Measurements from ENCODE around the gene ATP10A. TPM values are rescaled to one million over a fixed set of nuclear protein-coding genes. Genes with fewer than 3 reads are reported as not detected.

Gene ATP10A
- total RNA-seq, 2 donors from 2014 or later, result 16.6 to 44.6 TPM

DNA sequence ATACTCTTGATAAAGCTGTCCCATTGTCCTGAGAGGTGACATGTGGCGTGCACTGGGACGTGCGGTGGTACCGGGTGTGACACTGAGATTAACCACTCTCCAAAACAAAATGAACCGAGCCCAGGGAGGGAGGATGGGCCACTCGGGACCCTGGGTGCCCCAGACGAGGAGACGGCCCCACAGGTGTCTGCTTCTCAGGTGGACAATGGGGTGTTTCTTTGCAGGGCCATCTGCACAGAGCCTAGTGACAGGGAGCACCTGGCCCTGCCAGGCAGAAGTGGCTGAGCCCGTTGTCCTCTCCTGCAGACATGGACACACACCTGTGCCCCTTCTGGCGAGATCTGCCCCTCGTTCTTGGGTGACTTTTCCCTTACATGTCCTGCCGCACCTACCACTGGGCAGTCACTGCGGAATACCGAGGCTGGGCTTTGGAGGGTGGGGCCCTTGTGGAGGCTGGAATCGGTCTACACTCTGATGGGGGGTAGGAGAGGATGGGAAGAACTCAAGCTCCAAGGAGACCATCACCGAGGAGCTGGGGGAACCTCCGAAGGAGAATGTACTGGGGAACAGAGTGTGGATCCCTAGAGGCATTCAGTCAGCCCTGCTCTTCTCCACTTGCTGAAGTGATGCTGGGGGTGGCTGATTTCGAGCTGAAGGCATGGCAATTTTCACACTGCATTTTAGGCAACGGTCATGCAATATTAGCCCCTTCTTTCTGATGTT is 153.5 kb downstream of the ATP10A start:
- peaks cover 0 to 8% of the 10 kb centered on the region in 2 donors for H3K36me3 Mint-ChIP-seq
- H3K9me3 Mint-ChIP-seq, result no peaks in the 10 kb centered on the region
- DNase-seq (ENCODE audit: low spot score in 2 of 2) (peak in 1 of 2 donors; percentile 41), ATAC-seq (no peak)
- no peak overlapping the region for H3K27ac Mint-ChIP-seq

DNA sequence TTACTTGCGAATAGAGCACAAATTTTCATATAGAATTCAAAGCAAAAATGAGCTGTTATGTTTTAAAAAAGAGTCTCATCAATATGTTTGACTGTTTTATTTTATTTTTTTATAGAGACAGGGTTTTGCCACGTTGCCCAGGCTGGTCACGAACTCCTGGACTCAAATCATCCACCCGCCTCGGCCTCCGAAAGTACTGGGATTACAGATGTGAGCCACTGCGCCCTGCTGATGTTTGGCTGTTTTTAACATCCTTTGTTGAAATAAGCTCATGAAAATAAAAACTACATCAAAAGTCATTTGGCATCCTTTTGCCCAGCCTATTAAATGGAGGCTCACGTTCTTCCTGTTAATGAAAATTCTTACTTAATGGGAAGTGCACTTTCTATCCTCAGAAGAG is 154.7 kb downstream of the ATP10A start:
- ATAC-seq (no peak), DNase-seq (ENCODE audit: low spot score in 2 of 2) (peak in 1 of 2 donors; percentile 2)
- peak overlapping the region in 1 of 2 donors; percentile 65 for H3K27ac Mint-ChIP-seq
- peaks cover 0 to 8% of the 10 kb centered on the region in 2 donors for H3K36me3 Mint-ChIP-seq
- no peaks in the 10 kb centered on the region for H3K9me3 Mint-ChIP-seq

DNA sequence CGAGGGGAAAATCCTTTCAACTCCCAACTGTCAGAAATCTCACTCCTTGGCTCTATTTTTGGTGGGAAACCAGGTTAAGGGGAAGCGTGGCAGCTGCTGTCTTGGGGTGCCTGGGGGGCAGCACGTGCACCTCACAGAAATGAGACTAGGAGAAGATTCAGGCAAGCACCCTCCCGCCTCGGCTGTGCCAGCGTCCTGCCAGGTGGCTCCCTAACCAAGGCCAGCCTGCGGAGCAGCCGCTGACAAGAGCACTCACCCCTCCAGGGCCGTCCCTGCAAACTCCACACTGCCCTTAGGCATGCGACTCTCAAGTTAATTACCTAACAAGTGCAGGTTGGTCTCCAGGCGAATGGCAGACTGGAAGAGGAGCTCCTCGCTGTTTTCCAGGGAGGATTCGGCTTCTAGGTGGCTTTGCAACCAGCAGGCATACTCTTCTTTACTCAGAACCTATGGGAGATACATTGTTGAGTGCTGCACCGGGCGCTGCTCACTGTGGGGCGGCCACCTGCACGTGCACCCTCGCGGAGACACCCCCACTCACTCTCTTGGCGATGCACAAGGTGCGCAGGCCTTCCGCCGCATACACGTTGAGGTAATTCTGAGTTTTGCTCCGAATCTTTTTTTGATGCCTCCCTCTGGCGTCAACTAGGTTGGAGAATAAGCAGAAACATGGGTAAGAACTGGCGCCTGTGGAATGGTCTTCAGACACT is 155.3 kb downstream of the ATP10A start:
- Mint-ChIP-seq H3K9me3 (no peaks in the 10 kb centered on the region), H3K36me3 (peaks cover 0 to 8% of the 10 kb centered on the region in 2 donors), H3K27ac (peak overlapping the region in 1 of 2 donors; percentile 65)
- DNase-seq (ENCODE audit: low spot score in 2 of 2) (peak in 1 of 2 donors; percentile 25), ATAC-seq (no peak)

DNA sequence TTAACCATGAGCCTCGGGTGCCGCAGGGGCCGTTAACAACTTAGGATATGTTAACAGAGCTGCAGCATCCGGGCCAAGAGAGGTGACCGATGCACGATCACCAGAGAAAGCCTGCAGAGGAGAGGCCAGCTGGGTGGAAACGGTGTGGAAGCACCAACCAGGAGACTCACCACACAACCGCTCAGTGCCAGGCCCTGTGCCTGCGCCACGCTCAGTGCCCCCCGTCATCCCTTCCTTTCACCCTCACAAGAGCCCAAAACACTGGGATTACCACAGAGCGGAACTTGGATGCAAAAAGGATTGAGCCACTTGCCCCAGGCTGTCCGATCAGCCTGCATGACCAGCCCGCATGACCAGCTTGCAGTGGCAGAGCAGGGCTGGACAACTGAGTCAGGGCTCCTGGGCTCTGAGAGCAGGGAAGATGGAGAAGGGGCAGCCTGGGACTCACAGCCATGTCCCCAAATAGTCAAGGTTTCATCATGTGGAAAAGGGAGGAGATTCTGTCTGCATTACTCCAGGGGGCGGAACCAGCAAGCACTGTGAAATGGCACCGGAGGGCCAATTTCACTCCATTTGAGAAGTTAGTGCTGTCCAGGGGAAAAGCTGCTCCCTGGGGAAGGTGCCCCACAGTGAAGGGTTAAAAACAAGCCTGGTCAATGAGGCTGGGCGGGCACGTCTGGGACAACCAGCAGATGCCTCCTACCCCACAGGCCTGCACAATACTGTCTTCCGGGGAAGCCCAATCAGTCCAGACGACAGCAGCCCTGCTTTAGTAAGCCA is 156.8 kb downstream of the ATP10A start:
- Mint-ChIP-seq H3K9me3 (no peaks in the 10 kb centered on the region), H3K27ac (peak overlapping the region in 1 of 2 donors; percentile 36), H3K36me3 (no peaks in the 10 kb centered on the region)
- ATAC-seq, result no peak
- no peak for DNase-seq (ENCODE audit: low spot score in 2 of 2)

DNA sequence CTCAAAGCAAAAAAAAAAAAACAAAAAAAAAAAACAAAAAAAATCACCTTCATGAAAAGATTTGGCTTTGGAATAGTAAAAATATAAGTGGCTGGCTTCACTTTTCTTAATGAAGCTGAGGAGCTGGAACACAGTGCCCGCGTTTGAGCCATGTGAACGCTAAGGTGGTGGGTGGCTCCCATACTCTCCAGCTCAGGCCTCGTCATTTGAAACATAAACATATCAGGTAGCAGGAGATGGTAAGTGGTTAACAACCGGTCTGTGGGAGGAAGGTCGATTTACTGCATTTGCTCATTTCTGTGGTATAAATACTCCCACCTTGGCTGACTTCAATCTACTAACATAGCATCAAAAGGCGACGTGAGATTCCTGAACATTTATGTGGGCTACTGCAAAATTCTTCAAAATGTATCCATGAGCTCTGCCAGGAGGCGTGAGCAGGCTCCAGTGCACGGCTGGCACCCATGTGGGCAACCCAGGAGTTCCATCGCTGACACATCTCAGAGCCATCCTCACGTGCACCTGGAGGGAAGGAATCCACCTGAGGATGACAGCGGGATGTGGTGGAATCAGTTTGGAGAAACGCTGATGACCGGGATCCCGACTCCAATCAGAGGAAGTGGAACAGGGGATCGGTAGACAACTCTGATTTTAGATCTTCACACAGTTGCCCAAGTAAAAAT is 157.6 kb downstream of the ATP10A start:
- Mint-ChIP-seq H3K36me3 (peaks cover 0 to 5% of the 10 kb centered on the region in 2 donors), H3K9me3 (no peaks in the 10 kb centered on the region), H3K27ac (no peak overlapping the region)
- DNase-seq (ENCODE audit: low spot score in 2 of 2) (no peak), ATAC-seq (no peak)

DNA sequence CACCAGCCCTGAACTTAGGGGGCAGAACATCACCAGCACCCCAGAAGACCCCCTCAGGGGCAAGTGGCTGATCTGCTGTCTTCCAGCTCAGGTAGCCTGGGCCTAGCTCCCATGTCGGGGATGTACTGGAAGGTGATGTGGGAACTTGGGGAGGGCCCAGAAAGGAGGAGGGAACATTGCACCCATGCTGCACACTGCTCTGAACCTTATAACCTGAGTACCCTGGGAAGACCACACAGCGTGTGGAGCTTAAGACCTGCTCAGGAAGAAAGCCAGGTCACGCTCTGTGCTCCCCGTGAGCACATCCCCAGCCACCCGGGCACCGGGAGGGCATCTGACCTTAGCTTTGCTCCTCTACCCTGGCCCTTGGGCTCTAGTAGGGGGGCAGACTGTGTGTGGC is 159.4 kb downstream of the ATP10A start:
- Mint-ChIP-seq H3K27ac (no peak overlapping the region), H3K9me3 (no peaks in the 10 kb centered on the region), H3K36me3 (peaks cover 0 to 9% of the 10 kb centered on the region in 2 donors)
- DNase-seq (ENCODE audit: low spot score in 2 of 2) (no peak), ATAC-seq (peak in 1 of 2 donors; percentile 27)

DNA sequence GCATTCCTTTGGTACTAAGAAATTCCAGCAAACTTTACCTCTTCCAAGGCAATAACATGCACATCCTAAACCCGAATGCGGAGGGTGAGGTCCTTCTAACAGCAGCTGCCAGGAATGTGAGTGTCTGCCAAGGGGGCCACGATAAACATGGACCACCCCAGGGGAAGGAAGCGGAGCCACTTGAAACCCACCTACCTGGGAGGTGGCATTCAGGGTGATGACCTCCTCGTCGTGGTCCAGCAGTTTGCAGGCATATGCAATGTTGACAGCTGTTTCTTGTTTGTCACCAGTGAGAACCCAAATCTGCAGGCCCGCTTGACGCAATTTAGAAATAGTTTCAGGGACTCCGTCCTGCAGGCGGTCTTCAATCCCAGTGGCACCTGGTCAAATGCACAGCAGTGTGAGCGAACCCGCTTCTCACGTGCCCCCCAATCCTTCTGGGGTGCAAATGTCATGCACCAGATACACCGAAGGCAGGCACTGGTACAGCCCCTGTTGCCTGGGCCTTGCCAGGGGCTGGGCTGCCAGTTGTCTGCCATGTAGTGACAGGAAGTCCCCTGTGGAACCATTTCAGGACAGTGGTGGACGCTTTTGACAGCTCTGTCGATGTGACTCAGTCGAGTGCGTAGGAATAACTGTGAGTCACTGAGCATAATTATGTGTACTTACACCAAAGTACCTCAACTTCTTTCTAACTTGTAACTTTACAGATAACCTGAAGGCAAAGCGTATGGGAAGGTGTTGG is 161.2 kb downstream of the ATP10A start:
- ATAC-seq, result no peak

DNA sequence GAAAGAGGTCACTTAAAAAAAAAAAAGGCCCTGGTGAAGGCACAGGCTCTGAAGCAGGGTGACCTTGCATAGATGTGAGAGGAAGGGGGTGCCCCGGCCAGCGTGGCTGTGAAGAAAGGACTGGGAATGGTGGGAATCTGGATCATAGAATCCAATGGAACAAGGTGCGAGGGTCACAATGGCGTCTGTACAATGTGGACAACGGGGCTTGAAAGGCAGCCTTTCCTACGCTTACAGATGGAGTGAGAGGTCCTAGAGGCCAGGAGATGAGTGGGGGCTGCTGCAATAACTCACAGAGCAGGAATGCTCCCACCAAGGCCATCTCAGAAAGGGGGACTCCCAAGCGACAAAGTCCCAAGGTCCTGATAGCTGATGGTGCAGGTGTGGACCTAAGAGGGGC is 162.2 kb downstream of the ATP10A start:
- Mint-ChIP-seq H3K36me3 (peaks cover 5 to 9% of the 10 kb centered on the region in 2 donors), H3K27ac (peak overlapping the region in 1 of 2 donors; percentile 36), H3K9me3 (no peaks in the 10 kb centered on the region)
- ATAC-seq (no peak), DNase-seq (ENCODE audit: low spot score in 2 of 2) (no peak)

More for the DNA sequence above, 161.2 kb downstream of the ATP10A start:
- Mint-ChIP-seq H3K9me3 (no peaks in the 10 kb centered on the region), H3K27ac (peak overlapping the region in 1 of 2 donors; percentile 37), H3K36me3 (peaks cover 5 to 9% of the 10 kb centered on the region in 2 donors)
- no peak for DNase-seq (ENCODE audit: low spot score in 2 of 2)

DNA sequence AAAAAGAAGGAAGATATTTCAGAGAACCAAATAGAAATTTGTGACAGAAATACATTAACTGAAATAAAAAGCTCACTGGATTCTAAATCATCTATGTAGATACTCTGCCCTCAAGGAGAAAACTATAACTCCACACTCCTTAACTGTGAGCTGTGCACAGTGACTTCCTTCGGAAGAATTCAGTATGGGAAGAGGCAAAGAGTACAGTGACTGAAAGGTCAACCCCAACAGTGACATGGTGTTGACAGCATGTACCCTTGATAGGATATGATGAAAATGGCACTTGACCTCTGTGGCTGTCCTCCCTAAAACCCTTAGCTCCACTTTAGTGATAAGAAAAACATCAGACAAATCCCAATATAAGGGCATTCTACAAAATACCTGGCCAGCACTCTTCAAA is 165.5 kb downstream of the ATP10A start:
- no peak for ATAC-seq
- H3K27ac Mint-ChIP-seq, result peak overlapping the region in 1 of 2 donors; percentile 49
- no peak for DNase-seq (ENCODE audit: low spot score in 2 of 2)
- H3K9me3 Mint-ChIP-seq, result no peaks in the 10 kb centered on the region
- peaks cover 9 to 12% of the 10 kb centered on the region in 2 donors for H3K36me3 Mint-ChIP-seq

DNA sequence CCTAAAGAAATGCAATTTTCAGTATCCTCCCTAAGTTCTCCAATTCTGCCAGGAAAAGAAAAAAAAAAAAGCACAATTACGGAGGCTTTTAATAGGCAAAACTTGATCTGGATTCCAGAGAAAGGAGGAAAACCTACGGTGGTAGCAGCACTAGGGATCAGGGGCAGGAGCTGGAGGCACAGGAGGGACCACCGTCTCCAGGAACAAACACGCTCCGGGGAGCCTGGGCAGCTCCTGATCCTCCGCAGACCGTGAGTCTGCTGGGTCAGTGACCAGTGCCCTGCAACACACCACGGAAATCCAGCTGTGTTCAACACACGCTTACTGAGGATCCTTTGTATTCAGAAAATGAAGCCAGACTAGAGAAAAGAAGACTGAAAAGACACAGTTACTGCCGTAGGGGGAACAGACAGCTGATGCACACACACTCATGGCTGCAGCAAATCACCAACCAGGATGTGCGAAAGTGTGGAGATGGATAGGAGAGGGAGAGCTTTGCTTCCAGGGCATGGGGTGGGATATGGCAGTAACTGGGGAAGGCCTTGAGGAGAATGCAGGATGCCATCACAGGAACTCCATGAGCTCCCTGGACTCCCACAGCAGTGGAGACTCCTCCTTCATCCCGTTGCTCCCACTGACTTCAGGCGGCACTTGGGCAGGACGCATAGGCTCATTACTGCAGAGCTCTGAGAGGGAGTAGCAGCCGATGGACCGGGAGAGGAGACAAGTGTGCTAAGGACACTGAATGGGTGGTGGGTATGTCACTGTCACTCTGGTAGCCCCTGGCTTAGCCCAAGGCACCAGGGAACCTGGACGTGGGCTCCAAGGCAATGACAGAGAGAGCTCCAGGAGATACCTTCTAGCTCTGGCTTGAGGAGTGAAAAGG is 167.0 kb downstream of the ATP10A start:
- no peak for DNase-seq (ENCODE audit: low spot score in 2 of 2)
- no peak for ATAC-seq
- Mint-ChIP-seq H3K27ac (peak overlapping the region in 1 of 2 donors; percentile 48), H3K9me3 (no peaks in the 10 kb centered on the region), H3K36me3 (peaks cover 9 to 12% of the 10 kb centered on the region in 2 donors)

DNA sequence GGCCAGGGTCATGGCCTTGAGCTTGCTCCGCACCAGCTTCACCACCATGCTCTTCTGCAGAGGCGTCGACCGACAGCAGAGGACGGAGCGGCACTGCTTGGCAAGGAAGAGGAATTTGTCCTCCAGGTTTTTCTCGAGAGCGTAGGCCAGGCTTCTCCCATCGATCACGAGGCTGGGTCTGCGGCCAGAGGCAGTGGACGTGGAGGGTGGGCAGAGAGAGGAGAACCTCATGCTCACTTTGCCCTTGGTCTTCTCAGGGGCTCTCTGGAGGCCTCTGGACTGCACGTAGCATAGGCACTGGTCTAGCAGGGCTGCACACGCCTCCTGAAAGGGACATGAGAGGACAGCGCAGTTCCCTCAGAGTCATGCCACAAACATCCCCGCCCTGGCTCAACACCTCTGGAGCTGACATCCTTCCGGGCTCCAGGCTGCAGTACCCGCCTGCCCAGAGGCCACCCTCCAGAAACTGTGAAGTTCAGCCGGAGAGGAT is 168.3 kb downstream of the ATP10A start:
- no peak for ATAC-seq

DNA sequence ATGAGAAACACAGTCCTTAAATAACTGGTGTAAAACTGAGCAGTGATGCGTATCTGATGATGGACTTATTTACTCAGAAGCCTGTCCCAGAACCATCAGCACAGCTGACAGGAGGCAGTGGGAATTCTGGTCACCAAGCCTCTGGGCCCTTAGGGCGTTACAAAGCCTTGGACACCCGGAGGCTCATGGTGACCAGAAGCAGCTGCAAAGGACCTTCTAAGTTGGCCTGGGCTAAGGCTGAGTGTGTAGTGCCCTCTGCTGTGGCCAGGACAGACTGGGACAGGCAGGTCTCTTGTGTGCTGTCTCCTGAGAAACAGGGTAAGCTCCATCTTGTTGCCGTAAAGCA is 168.9 kb downstream of the ATP10A start:
- no peak overlapping the region for H3K27ac Mint-ChIP-seq
- DNase-seq (ENCODE audit: low spot score in 2 of 2) (no peak), ATAC-seq (peak in 1 of 2 donors; percentile 16)
- peaks cover 0 to 12% of the 10 kb centered on the region in 2 donors for H3K36me3 Mint-ChIP-seq
- no peaks in the 10 kb centered on the region for H3K9me3 Mint-ChIP-seq

More for the DNA sequence above, 168.3 kb downstream of the ATP10A start:
- no peaks in the 10 kb centered on the region for H3K9me3 Mint-ChIP-seq
- no peak for DNase-seq (ENCODE audit: low spot score in 2 of 2)
- H3K27ac Mint-ChIP-seq, result no peak overlapping the region
- H3K36me3 Mint-ChIP-seq, result peaks cover 0 to 12% of the 10 kb centered on the region in 2 donors

DNA sequence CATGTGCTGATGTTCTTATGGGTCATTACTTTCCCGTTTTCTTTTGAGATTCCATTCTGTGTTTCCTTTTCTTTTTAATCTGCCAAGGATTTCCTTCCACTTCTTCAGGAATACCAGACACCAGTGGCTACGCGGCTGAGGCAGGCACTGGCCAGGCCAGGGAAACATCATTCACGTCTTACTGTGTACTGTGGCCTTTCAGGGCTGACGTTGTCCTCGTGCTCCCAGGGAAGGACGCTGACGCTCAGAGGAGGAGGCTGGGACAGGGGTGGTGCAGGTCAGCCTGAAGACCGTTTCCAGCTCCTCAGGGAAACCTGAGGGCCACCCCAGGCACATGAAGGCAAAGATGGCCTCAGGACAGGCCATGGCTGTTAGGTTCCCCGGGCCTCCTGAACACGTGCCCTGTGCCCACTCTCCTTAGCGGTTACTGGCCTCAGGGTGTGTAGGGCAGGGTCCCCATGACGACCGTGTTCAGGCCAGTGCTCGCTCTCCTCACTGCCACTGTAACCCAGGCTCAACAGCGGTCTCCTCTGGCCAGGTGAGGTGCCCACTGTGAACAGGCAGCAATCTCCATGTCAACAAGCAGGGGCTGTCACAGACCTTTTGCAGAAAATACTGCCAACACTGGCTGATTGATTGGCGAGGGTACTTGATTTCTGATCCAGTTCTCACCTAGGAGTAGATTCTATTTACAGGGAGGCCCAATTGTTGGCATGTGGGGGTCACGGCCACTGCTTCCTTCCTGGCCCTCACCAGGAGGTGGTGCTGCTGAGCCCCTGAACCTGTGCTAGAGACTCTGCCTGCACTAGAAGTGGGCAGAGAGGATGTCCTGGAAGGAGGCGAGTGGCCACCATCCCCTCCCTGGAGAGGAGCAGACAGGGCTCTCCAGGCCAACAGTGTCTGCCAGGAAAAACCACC is 169.5 kb downstream of the ATP10A start:
- H3K9me3 Mint-ChIP-seq, result no peaks in the 10 kb centered on the region
- H3K27ac Mint-ChIP-seq, result peak overlapping the region in 1 of 2 donors; percentile 44
- H3K36me3 Mint-ChIP-seq, result peaks cover 0 to 12% of the 10 kb centered on the region in 2 donors
- DNase-seq (ENCODE audit: low spot score in 2 of 2) (peak in 1 of 2 donors; percentile 47), ATAC-seq (peak; percentile 39 to 58)

Measured in activated naive CD4-positive, alpha-beta T cell treated with anti-CD3 and anti-CD28 coated beads, Interleukin-2, amount 50 U/mL, for 72 hours (primary cell).